Stimulated activated CD4-positive, alpha-beta T cell treated with anti-CD3 and anti-CD28 coated beads, Interleukin-1b, Interleukin-23, amount 100 ng/mL, for 24 hours (primary cell): ENCODE data around the gene E2F2.
"Not testable (repeated sequence)": the region's sequence is repeated elsewhere in the genome, so short reads cannot be mapped to it uniquely, and the experiment has no call there.

Experiments used
- DNase-seq, 4 experiments: peaks; one replicate each; pipeline ENCODE4 v3.0.0-alpha.2; 2020; ENCODE audit warnings: low read depth in 4 of 4, low spot score in 1 of 4

Gene E2F2

GRCh38 chr1:23524716-23525401 lies 6.2 kb downstream of the E2F2 start:
- no peak for DNase-seq

- DNase-seq = no peak
These were observed 6.9 kb downstream of the E2F2 start for GRCh38 chr1:23524163-23524562.

DNA sequence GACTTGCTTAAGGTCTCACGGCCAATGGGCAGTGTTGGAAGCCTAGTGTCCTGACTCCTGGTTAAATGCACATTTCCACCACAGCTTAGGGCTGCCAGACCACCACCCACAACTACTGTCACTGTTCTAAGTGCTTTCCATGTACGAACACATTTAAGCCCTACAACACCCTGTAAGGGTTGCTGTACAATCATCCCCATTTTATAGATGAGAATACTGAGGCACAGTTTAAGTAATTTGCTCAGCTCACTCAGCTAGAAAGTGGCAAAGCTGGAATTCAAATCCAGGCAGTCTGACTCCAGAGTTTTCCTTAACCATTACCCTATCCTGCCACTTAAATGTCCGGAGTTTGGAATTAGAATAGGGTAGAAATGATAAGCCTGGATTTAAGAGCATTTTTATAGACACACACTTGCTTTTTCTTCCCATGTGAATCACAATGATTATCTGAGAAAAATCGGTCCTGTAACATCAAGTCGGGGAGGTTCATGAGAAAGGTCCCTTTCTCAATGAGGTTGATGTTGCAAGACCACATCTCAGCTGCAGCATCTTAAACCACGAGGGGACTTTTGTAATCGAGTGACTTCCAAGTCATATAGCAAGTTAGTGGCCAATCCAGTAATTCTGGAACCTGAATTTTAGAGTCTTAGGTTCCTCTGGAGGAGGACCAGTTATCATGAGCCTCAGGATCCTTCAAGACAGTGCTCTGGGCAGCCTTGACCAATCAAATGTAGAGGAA lies 8.6 kb downstream of the E2F2 start:
- no peak for DNase-seq

DNA sequence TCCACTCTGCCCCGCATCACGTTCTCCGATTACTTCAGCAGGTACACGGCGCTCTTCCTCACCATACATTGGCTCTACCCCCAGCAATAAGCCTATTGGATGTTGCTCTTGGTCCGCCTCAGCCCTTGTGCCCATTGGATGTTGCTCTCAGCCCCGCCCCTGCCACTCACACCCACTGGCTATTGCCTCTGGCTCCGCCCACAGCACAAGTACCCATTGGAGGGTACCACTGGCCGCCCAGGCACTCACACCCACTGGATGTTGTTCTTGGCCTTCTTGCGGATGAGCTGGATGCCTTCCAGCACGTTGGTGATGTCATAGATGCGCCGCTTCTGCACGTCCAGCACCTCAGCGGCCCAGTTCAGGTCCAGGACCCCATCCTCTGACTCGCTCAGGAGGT lies 9.4 kb downstream of the E2F2 start:
- no peak for DNase-seq

GRCh38 chr1:23517581-23517980 lies 13.5 kb downstream of the E2F2 start:
- DNase-seq = no peak

DNA sequence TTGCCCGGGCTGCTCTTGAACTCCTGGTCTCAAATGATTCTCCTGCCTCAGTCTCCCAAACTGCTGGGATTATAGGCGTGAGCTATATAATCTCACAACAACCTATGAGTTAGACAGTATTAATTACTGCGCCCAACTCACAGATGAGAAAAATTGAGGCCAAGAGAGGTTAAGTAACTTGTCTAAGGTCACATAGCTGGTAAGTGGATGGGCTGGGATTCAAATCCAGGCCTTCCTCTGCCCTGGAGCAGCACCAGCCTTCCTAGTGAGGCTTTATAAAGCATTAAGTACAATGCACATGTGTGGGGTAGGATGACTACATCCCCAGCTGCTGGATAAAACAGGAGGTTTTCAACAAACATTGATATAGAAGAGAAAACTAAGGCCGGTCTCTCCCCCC lies 15.1 kb downstream of the E2F2 start:
- no peak for DNase-seq

- DNase-seq = no peak
These were observed 16.8 kb downstream of the E2F2 start for GRCh38 chr1:23514111-23514679.

- DNase-seq = no peak
These were observed 21.1 kb downstream of the E2F2 start for GRCh38 chr1:23509896-23510295.

- no peak for DNase-seq
These were observed 24.5 kb downstream of the E2F2 start for GRCh38 chr1:23506376-23507107.

DNA sequence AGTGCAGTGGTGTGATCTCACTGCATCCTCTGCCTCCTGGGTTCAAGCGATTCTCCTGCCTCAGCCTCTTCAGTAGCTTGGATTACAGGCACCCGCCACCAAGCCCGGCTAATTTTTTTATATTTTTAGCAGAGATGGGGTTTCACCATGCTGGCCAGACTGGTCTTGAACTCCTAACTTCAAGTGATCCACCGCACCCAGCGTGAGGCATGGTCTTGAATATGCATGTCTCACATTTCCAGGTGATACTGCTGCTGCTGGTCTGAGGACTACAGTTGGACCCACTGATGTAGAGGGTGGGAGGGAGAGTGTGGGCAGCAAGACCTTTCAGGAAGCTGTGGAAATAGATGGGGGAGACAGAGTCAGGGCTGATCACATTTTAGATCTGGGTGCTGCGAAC lies 25.2 kb downstream of the E2F2 start:
- no peak for DNase-seq

GRCh38 chr1:23504156-23504555 lies 26.9 kb downstream of the E2F2 start:
- DNase-seq = not testable (repeated sequence)

- no peak for DNase-seq
These were observed 28.1 kb downstream of the E2F2 start for GRCh38 chr1:23502951-23503350.

DNA sequence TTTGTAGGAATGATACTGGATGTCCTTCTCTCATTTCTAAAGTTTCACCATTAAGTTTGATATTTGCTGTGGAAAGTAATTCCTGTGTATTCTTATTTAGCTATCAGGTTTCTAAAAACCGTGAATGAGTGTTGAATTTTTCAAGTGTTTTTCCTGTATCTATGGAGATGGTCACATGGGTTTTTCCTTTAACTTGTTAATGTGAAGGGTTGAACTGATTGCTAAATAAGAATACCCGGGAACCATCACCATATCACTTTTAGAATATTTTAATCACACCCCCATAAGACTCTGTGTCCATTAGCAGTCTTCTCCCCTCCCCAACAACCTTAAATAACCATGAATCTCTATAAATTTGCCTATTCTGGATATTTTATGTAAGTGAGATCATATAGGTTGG lies 30.6 kb downstream of the E2F2 start:
- DNase-seq = no peak

DNA sequence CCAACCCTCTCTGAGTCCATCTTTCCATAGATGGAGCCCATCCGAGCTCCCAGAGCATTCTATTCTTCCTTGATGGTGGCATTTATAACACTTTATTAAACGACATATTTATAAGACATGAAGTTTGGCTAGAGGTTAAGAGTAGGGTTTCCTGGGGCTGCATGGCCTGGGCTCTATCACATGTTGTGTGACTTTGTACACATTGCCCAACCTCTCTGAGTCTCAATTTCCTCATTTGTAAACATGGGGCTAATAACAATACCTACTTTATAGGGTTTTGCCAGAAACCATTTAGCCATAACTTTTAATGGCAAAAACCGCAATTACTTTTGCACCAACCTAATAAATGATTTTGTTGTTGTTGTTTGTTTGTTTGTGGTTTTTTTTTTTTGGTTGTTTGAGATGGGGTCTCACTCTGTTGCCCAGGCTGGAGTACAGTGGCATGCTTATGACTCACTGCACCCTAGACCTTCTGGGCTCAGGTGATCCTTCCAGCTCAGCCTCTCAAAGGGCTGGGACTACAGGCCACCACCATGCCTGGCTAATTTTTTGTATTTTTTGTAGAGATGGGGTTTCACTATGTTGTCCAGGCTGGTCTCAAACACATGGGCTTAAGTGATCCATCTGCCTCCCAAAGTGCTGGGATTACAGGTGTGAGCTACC lies 33.1 kb downstream of the E2F2 start:
- DNase-seq = no peak

GRCh38 chr1:23496490-23497181 lies 34.4 kb downstream of the E2F2 start:
- no peak for DNase-seq

- DNase-seq = not testable (repeated sequence)
These were observed 36.2 kb downstream of the E2F2 start for GRCh38 chr1:23494836-23495235.

DNA sequence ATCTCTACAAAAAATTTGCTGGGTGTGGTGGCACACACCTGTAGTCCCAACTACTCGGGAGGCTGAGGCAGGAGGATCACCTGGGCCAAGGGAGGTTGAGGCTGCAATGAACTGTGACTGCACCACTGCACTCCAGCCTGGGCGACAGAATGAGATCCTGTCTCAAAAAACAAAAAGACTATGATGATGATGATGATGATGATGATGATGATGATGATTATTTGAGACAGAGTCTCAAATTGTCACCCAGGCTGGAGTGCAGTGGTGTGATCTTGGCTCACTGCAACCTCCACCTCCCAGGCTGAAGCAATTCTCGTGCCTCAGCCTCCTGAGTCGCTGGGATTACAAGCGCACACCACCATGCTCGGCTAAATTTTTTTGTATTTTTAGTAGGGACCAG lies 38.3 kb downstream of the E2F2 start:
- not testable (repeated sequence) for DNase-seq

DNA sequence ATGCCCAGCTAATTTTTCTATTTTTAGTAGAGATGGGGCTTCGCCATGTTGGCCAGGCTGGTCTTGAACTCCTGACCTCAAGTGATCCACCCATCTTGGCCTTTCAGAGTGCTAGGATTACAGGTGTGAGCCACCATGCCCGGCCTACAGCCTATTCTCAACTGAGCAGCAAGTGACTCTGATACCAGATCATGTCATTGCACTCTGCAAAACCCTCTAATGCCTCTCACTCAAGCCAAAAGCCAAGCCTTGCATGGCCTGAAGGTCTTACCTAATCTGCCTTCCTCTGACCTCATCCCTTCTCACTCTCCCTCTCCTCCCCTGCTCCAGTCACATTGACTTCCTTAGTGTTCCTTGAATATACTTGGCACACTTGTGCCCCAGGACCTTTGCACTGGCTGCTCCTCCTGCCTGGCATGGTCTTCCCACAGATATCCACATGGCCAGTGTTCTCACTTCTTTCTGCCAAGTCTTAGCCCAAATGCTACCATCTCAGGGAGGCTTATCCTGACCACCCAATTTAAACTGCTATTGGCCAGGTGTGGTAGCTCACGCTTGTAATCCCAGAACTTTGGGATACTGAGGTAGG lies 38.8 kb downstream of the E2F2 start:
- DNase-seq = no peak

GRCh38 chr1:23489842-23490241 lies 41.2 kb downstream of the E2F2 start:
- no peak for DNase-seq

- no peak for DNase-seq
These were observed 46.1 kb downstream of the E2F2 start for GRCh38 chr1:23485002-23485332.
